NCI-H128 (cell line): ENCODE data around the gene TBL3.
A peak's percentile ranks its signal among the peaks of the same experiment; 100 is the strongest.
"Not testable (repeated sequence)": the region's sequence is repeated elsewhere in the genome, so short reads cannot be mapped to it uniquely, and the experiment has no call there.

Experiments used
- DNase-seq: peaks from one replicate; lab custom pipeline; 2025; ENCODE audit not compliant: unreplicated experiment; lab: John Stamatoyannopoulos, UW

The TBL3 gene

DNA sequence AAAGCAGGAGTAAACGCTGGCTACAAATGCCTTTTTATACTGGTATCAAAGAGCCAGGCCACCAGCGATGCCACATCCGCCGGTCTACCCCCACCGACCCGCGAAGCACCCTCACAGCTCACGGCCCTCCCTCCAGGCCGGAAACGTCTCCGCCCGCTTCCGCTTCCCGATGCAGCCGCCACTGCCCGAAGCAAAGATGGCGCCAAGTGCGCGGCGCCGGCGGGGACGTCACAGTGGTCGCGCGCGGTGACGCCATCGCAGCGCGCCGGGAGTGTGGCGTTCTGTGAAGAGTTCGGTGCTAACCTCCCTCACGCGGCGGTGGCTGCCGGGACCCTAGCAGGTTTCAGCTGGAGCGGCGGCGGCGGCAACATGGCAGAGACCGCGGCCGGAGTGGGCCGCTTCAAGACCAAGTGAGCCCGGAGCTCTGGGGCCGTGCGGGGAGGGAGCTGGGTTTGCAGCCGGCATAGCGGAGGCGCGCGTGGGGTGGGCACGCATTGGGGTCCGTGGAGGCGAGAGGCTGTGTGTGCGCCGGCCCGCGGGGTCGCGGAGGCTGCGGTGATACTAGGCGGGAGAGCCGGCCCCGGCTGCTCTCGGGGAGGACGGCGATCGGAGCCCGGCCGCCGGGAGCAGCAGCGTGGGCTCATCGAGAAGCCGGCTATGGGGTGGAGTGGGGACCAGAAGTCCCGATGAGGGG is at the start of gene TBL3:
TBL3 (plus strand) TSS at position 258 of the 694 bp plus-strand sequence; CDS start at position 370, 112 bp downstream.
- DNase-seq, result peak; percentile 80

DNA sequence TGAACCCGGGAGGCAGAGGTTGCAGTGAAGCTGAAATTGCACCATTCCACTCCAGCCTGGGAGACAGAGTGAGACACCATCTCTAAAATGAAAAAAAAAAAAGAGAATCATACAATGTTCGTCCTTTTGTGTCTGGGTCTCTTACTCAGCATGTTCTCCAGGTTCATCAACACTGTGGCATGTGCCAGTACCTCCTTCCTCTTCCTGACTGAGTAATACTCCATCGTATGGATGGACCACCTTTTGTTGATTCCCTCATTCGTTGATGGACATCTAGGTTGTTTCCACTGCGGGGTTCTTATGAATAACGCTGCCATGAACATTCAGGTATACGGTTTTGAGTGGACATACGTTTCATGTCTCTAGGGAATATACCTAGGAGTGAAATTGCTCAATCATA is 49.5 kb upstream of the TBL3 start:
- no peak for DNase-seq

DNA sequence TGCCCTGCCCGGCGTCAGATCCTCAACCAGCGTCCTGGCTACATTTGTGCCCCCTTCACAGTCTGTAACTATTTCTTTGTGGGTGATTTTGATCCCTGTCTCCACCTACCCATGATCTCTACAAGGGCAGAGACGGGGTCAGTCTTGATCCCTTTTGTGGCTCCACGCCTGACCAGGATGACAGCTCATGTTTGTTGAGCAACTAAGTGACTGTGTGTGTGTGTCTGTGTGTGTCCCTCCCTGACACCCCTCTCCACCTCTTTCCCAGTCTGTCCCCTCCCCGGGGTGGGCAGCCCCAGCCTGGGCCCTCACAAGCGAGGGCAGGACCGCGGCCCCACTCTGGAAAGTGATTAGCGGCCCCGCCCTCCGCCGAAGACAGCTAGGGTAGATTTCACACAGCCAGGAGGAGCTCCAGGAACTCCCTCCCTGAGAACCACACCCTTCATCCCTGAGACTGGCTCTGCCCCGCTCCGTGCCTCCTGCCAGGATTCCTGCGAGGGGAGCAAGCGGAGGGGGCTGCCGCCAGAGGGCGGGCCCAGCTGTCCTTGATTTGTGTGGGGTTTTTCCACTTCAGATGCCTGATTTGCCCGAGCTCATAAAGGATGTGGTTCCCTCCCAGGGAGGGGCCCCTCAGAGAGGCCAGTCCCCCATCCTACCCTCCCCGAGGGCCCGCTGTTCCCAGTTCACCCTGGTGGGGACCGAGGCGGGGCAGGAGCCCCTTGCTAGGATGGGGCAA is 48.4 kb upstream of the TBL3 start:
- no peak for DNase-seq

DNA sequence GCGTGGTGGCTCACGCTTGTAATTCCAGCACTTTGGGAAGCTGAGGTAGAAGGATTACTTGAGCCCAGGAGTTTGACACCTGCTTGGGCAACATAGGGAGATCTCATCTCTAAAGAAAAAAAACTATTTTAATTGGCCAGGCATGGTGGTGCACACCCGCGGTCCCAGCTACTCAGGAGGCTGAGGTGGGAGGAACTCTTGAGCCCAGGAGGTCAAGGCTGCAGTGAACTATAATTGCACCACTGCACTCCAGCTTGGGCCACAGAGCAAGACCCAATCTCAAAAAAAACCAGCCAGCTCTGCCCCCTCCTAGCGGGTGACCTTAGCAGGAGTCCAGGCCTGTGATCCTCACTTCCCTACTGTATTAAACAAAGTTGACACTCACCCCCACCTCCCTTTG is 47.8 kb upstream of the TBL3 start:
- DNase-seq, result no peak

DNA sequence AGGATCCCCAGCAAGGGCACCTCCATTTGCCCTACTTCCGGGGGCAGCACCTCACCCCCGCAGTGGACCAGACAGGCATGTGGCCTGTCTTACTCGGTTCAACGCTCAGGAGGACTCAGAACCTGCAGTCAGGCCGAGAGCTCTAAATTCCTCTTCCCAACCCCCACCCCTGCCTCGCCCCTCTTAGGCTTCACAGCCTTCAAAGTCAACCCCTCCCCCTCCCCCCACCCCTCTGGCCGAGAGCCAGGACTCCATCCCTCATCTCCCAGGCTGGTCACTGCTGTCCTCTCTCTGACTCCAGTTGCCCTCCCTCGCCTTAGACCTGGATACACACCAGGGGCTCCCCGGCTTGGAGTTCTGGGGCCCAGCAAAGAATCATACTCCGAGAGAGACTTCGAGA is 45.6 kb upstream of the TBL3 start:
- no peak for DNase-seq

DNA sequence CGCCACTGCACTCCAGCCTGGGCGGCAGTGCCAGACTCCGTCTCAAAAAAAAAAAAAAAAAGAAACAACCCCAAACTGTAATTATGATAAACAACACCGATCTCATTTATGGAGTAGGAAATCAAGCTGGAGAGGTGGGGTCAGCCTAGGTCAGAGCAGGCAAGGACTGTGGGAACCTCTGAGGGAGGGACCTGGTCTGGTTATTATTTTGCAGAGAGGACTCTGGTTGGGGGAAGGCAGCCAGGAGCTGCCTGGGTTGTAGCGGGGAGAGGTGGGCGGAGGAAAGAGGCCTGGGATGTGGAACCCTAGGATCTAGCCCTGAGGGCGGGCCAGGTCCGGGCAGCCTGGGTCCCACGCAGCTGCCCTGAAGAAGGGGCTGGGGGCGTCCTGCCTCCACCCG is 42.7 kb upstream of the TBL3 start:
- DNase-seq, result no peak

DNA sequence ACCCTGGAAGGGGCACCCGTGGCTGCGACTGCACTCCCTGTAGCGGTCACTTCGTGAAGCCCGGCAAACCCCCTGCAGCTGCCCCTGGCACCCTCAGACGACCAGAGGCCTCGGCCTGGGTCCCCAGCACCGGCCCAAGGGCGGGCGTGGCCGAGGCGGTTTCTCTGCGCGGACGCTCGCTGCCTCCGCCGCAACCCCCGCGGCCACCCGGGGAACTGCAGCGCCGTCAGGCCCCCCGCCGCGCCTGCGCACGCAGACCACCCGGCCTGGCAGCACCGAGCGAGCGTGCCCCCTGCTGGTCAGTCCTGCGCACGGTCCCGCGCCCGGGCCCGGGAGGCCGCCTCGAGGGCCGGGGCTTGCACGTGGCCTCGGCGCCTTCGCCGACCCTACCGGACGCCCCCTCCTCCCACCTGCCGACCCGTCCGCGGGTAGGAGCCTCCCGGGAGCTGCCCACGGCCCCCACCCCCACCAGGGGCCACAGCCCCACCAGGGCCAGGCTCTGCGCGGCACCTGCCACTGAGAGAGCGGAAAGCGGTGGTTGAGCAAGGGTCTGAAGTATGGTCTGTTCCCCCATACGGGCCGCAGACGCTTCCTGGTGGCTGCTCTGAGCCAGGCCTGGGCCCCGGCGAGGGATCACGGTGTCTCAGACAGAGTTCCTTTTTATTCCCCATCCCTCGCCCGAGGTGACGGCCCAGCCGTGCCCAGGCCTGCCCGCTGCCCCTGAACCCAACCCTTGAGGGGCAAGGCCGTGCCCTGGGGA is 42.1 kb upstream of the TBL3 start:
- peak; percentile 4 for DNase-seq

DNA sequence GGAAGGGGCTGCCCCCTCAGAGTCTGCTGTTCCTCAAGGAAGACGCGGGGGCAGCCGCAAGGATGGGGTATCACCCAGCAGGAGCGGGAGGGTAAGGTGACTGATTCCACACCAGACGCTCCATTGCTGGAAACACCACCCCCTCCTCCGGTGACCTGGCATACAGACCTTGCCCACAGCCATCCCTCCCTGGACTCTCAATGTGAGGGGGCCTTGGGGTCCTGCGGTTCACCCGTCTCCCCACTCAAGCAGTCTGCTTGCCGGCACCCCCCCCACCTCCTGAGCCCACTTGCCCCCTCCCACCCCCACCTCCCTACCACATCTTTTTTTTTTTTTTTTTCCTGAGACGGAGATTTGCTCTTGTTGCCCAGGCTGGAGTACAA is 41.5 kb upstream of the TBL3 start:
- DNase-seq, result no peak

DNA sequence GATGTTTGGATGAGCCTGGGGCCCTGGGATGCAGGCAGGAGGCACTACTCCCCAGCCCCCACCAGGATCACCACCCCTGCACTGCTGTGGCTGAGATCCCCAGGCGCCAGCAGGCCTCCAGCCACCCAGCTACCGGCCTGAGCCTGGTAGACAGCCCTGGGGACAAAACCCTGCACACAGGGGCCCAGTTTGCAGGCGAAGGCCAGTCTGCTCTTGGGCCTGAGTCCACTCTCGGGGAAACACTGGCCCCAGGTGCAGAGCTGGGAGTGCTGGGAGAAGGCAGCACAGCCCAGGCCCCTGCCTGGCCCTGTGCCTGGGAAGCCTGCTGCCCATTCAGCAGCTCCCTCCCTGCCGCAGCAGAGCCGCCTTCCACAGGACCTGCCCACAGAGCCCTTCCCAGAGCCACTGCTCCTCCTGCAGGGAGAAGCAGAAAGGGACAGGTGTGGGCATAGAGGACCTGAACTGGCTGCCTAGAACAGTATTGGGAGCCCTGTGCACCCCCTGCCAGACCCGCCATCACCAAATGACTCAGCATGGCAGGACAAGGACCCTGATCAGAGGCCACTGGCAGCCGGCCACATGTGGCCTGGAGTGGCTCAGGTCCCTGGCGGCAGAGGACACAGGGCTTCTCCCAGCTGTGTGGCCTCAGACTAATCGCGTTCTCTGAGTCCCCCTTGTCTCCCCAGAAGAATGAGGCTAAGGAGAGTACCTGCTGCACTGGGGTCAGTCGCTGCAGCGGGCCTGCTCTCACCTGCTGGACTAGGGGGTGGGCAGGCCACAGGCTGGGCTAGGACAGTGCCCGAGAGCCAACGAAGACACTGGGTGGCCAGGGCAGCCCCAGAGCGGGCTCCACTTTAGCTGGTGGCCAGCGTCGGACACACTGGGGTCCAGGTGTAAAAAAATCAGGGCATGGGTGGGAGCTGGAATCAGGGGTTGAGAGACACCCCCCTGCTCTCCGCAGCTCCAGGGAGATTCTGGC is 39.5 kb upstream of the TBL3 start:
- DNase-seq, result no peak

DNA sequence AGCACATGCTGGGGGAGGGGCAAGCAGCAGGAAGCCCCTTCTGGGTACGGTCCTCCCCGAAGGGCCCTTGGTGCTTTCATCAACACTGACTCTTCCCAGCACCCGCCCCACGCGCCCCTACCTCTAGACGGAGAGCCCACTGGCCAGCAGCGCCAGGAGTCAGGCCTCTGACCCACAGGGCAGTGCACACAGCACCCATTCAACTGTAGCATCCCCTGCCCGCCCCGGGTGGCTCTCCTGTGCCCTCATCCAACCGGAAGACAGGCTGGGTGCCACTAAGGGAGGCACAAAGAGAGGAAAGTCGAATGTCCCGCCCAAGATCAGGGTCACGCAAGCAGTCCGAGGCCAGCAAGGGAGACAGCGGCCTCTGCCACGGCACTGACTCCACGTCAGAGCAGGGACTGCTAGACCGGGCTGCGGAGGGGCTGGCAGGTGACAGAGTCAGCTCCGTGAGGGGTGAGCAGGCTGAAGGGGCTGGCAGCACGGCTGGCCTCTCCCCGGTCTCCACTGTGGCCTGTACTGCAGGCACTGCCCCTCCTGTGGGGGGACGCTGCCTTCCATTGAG is 38.7 kb upstream of the TBL3 start:
- no peak for DNase-seq

DNA sequence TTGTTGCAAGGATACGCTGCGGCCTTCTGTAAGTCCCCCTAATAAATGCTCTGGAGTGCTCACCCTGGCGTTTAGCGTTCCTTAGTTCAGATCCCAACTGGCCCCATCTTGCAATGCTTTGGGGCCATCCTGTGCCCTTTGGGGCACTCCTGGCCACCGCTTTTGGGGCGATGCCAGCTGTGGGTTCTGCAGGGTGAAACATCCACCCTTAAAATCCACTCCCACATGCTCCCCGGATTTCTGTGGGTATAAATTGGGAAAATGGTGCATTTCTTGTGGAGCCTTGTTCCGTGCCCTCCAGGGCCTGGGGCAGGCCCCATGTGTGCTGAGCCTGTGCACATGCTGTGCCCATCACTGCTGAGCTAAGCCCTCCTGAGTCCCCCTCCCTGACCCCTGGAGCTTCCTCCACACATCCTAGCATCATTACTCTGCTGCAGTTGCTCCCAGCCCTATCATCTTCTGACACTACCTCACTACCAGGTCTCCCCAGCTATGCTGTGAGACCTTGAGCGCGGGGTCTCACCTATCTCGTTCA is 34.8 kb upstream of the TBL3 start:
- no peak for DNase-seq

DNA sequence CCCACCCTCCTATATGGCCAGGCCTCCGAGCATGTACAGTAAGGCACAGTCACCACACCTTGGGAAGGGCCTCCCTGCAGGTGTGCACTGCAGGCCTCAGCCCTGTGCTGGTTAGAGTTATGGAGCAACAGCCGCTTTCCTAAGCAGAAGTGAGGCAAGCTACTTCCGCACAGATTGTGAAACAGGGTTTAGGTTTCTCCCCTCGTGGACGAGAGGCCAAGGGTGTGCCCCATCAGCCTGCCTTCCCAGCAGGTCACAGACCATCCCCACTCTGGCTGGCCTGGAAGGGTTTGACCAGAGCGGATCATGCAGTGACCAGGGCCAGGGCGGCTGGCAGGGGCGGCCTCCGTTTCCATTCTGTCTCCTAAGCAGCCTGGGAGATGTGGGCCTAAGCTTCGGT is 33.5 kb upstream of the TBL3 start:
- no peak for DNase-seq

DNA sequence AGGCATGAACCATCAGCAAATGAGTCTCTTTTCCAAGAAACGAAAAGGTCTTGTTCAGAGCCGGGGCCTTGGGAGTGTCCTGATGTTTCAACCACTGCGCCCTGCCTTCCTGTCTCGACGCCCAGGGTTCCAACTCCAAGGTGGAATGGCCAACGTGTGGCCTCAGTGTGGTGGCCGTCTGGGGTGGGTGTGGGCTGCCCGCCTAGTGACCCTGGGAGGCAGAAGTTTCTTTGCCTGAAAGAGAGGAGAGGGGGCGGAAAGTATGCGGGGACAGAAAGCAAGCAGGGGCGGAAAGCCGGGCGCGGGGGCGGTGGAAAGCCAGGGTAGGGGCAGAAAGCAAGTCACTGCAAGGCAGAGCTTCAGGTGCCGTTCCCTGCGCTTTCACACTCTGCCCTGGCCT is 32.9 kb upstream of the TBL3 start:
- no peak for DNase-seq

DNA sequence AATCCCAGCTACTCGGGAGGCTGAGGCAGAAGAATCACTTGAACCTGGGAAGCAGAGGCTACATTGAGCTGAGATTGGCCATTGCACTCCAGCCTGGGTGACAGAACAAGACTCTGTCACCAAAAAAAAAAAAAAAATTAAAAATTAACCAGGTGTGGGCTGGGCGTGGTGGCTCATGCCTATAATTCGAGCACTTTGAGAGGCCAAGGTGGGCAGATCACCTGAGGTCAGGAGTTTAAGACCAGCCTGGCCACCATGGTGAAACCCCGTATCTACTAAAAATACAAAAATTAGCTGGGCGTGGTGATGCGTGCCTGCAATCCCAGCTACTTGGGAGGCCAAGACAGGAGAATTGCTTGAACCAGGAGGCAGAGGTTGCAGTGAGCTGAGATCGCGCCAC is 32.0 kb upstream of the TBL3 start:
- DNase-seq, result not testable (repeated sequence)

DNA sequence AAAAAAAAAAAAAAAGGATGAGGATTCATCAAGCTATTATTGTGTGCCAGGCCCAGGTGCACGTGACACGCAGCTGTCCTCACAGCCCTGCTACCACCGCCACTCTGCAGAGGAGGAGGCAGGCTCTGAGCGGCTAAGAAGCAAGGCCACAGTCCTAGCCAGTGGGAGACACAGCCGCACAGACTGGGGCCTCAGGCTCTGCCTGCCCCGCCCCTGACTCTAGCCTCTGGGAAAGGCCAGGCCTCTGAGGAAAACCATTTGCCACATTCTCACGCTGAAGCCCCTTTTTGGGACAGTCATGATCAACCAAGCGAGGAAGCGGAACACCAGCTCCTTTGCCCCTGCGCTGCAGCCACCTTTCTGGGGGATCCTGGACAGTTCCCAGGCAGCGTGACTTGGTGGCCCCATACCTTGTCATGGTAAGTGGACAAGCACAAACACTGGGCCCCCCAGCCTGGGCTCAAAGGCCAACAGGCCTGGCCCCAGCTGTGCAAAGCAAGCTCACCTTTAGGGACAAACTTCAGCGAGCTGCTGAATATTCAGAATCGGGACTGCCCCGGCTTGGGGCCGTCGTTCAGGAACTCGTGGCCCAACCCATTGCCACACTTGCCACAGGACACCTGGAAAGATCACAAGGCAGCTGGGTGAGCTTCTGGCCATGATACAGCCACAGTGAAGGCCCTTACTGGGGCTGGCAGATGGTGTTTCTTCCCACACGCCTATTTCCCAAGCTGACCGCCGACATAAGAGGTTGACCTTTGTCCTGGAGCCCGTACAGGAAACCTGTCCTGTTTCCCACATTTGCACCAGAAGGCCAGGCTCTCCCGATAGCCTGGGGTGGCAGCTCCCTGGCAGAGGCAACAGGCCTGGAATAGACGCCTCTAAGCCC is 31.3 kb upstream of the TBL3 start:
- DNase-seq, result no peak

DNA sequence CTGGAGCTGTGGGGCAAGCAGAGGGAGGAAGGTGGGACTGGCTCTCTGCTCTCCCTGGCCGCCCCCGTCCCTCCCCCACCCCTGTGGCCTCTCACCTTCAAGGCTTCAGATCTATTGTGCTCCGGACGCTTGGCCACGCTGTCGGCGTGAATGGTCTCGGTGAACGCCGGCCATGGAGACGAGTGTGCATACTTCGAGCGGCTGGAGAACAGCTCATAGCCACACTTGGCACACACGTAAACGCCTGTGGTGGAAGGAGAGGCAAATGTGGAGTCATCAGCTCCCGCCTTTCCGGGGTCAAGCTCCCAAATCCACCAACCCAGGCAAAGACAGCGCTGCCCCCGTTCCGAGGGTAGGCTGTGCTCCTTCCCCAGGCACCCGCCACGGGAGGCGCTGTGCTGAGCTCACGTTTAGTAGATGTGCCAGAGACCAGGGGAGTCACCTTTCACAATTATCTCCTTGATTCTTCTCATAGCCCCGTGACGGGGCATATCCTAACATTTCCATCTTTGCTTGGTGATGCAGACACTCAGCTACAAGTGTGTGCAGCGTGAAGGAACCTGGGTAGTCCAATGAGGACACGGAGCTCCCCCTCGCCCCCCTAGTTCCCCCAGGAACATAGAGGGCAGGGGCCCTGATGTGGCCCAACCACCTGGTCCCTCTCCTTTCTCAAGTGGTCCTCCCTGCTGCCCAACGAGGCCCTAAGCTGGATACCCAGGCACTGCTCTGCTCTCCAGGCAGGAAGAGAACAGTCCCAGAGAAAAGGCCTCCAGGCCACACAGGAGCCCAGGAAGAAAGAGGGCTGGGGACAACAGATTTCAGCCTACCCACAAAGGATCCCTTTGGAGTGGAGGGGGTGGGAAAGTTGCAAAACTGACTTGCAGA is 30.4 kb upstream of the TBL3 start:
- DNase-seq, result no peak

DNA sequence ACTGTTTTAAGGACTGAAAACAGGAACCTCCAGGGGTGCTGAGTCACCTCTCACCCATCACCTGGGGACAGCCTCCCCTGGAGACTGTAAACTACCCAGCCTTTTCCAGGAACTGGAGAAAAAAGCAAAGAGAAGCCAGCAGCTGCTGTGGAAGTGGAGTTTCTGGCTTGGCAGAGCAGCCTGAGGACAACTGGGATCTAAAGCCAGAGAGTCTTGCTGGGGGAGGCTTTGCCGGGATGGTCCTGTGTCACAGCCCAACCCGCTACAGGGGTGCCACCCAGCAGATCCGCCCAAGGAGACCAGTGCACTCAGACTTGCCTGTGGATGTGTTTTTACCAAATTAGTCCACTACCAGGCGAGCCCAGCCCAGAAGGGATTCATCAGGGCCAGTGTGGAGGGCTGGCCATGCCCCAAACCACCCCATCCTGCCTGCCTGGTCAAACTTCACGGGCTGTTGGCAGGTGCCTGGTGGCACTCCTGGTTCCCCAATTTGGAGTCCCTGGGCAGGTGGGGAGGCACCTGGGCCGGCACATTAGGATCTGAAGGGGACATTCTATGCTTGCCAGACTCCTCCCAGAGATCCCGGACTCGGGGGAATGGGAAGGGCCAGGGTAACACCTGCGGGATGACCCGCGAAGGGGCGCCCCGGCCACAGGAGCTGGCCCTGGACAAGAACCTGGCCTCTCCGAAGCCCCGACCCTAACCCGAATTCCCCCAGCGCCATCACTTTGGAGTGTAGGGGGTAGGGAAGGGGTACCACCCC is 29.6 kb upstream of the TBL3 start:
- no peak for DNase-seq
